ENCODE data around the gene PKNOX2. TPM values are rescaled to one million over a fixed set of nuclear protein-coding genes. Genes with fewer than 3 reads are reported as not detected.

PKNOX2 gene
- total RNA-seq, 1 experiment from 2014 or later = not detected

DNA sequence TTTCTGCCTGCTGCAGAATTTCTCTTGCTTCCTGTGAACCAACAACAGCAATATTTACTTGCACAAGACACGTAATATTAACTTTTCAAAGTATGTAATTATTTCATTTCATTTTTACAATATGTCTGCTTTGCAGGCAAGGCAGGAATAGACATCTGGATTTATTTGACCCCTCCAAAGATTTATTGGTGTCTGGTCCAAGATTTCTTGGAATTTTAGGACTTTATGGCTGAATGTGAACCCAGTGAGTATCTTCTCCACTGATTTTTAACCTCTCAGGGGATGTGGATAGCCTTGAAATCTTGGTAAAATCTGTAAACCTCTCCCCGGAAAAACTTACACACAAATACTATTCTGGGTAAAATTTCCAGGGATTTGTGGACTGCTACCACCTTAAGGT lies 61.5 kb downstream of the PKNOX2 start:
- TF ChIP-seq, protein P1, sequence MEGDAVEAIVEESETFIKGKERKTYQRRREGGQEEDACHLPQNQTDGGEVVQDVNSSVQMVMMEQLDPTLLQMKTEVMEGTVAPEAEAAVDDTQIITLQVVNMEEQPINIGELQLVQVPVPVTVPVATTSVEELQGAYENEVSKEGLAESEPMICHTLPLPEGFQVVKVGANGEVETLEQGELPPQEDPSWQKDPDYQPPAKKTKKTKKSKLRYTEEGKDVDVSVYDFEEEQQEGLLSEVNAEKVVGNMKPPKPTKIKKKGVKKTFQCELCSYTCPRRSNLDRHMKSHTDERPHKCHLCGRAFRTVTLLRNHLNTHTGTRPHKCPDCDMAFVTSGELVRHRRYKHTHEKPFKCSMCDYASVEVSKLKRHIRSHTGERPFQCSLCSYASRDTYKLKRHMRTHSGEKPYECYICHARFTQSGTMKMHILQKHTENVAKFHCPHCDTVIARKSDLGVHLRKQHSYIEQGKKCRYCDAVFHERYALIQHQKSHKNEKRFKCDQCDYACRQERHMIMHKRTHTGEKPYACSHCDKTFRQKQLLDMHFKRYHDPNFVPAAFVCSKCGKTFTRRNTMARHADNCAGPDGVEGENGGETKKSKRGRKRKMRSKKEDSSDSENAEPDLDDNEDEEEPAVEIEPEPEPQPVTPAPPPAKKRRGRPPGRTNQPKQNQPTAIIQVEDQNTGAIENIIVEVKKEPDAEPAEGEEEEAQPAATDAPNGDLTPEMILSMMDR (IDR thresholded peaks at IDR 0.05; ENCODE audit: insufficient read depth in 1 of 2, low read depth in 1 of 2, low read length in 1 of 2, severe bottlenecking in 1 of 2, unreplicated experiment in 1 of 2) = no peak
- H3K36me3 Mint-ChIP-seq (ENCODE audit: insufficient read depth, unreplicated experiment) = no peaks in the 10 kb centered on the region
- no peaks in the 10 kb centered on the region for H3K9me3 Mint-ChIP-seq (ENCODE audit: unreplicated experiment)
- ChIA-PET CTCF (no interaction called here), POLR2A (no interaction called here)
- H3K9me3 ChIP-seq = no peaks in the 10 kb centered on the region
- H3K4me3 ChIP-seq (ENCODE audit: low read depth, low read length) = no peak overlapping the region
- no TSS peak for BruUV-seq (replicated peaks)
- H3K27me3 ChIP-seq (replicated peaks; ENCODE audit: control insufficient read depth, insufficient read depth, low read length) = no peaks in the 10 kb centered on the region
- H3K4me1 ChIP-seq = no peaks in the 10 kb centered on the region
- H3K27me3 Mint-ChIP-seq (ENCODE audit: insufficient read depth, unreplicated experiment) = peaks cover 19% of the 10 kb centered on the region
- intact Hi-C loops (cut with micrococcal nuclease; ENCODE audit: unreplicated experiment) = loop anchor here (10.0 kb wide), 1 partner anchor 261 kb away; no protein-coding TSS in a partner anchor
- H3K27ac Mint-ChIP-seq (ENCODE audit: unreplicated experiment) = no peak overlapping the region
- no peaks in the 10 kb centered on the region for H3K4me1 Mint-ChIP-seq (ENCODE audit: low read depth, unreplicated experiment)
- H3K4me3 Mint-ChIP-seq (ENCODE audit: unreplicated experiment) = no peak overlapping the region
- no peaks in the 10 kb centered on the region for H3K36me3 ChIP-seq (ENCODE audit: control insufficient read depth, insufficient read depth, low read length)
- DNase-seq = no peak

DNA sequence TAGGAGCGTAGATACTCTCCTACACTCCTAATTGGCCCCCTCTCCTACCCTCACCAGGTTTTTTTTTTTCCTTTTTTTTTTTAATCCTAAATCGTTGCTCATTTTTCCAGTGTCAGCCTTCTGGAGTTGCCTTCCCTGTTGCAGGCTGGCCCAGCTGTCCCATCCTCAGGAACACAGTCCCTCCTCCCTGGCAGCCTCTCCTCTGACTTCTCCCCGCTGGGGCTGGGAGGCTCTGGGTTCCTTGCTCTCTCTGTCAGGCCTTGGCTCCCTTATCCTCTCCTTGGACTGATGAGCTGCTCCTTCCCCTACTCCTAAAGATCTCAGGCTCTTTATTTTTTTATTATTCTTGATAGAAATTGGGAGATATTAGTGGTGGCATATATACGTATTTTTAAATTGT lies 62.2 kb downstream of the PKNOX2 start:
- Histone ChIP-seq H3K27me3 (replicated peaks; ENCODE audit: control insufficient read depth, insufficient read depth, low read length) (no peaks in the 10 kb centered on the region), H3K4me3 (ENCODE audit: low read depth, low read length) (no peak overlapping the region), H3K9me3 (no peaks in the 10 kb centered on the region), H3K4me1 (no peaks in the 10 kb centered on the region), H3K36me3 (ENCODE audit: control insufficient read depth, insufficient read depth, low read length) (no peaks in the 10 kb centered on the region)
- TF ChIP-seq, protein P1 (IDR thresholded peaks at IDR 0.05; ENCODE audit: insufficient read depth in 1 of 2, low read depth in 1 of 2, low read length in 1 of 2, severe bottlenecking in 1 of 2, unreplicated experiment in 1 of 2) = no peak
- Mint-ChIP-seq H3K27ac (ENCODE audit: unreplicated experiment) (no peak overlapping the region), H3K4me3 (ENCODE audit: unreplicated experiment) (no peak overlapping the region), H3K36me3 (ENCODE audit: insufficient read depth, unreplicated experiment) (no peaks in the 10 kb centered on the region), H3K27me3 (ENCODE audit: insufficient read depth, unreplicated experiment) (peaks cover 13% of the 10 kb centered on the region), H3K4me1 (ENCODE audit: low read depth, unreplicated experiment) (no peaks in the 10 kb centered on the region), H3K9me3 (ENCODE audit: unreplicated experiment) (no peaks in the 10 kb centered on the region)
- POLR2A ChIA-PET = no interaction called here
- CTCF ChIA-PET = no interaction called here
- no peak for DNase-seq
- BruUV-seq (replicated peaks) = no TSS peak
- intact Hi-C loops (cut with micrococcal nuclease; ENCODE audit: unreplicated experiment) = loop anchor here (10.0 kb wide), 1 partner anchor 262 kb away; no protein-coding TSS in a partner anchor

DNA sequence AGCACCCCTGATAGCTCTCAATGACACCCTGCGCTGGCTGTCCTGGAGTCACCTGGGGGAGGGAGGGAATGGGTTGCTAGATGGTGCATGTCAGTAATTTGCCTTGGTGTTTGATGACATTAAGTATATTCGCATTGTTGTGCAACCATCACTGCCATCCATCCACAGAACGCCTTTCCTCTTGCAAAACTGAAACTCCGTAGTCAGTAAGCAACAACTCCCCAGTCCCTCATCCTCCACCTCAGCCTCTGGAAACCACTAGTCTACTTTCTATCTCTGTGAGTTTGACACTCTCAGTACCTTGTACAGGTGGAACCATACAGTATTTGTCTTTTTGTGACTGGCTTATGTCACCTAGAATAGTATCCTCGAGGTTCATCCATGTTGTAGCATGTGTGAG lies 62.6 kb downstream of the PKNOX2 start:
- Mint-ChIP-seq H3K4me3 (ENCODE audit: unreplicated experiment) (no peak overlapping the region), H3K27me3 (ENCODE audit: insufficient read depth, unreplicated experiment) (peaks cover 13% of the 10 kb centered on the region), H3K36me3 (ENCODE audit: insufficient read depth, unreplicated experiment) (no peaks in the 10 kb centered on the region), H3K27ac (ENCODE audit: unreplicated experiment) (no peak overlapping the region), H3K9me3 (ENCODE audit: unreplicated experiment) (no peaks in the 10 kb centered on the region), H3K4me1 (ENCODE audit: low read depth, unreplicated experiment) (no peaks in the 10 kb centered on the region)
- intact Hi-C loops (cut with micrococcal nuclease; ENCODE audit: unreplicated experiment) = loop anchor here (10.0 kb wide), 1 partner anchor 262 kb away; no protein-coding TSS in a partner anchor
- no TSS peak for BruUV-seq (replicated peaks)
- Histone ChIP-seq H3K9me3 (no peaks in the 10 kb centered on the region), H3K4me3 (ENCODE audit: low read depth, low read length) (no peak overlapping the region), H3K27me3 (replicated peaks; ENCODE audit: control insufficient read depth, insufficient read depth, low read length) (no peaks in the 10 kb centered on the region), H3K4me1 (no peaks in the 10 kb centered on the region), H3K36me3 (ENCODE audit: control insufficient read depth, insufficient read depth, low read length) (no peaks in the 10 kb centered on the region)
- ChIA-PET POLR2A (no interaction called here), CTCF (no interaction called here)
- TF ChIP-seq, protein P1 (IDR thresholded peaks at IDR 0.05; ENCODE audit: insufficient read depth in 1 of 2, low read depth in 1 of 2, low read length in 1 of 2, severe bottlenecking in 1 of 2, unreplicated experiment in 1 of 2) = no peak
- no peak for DNase-seq

Measured in Caco-2 (cell line).